Measurements from ENCODE around the gene MTUS2. TPM values are rescaled to one million over a fixed set of nuclear protein-coding genes. Genes with fewer than 3 reads are reported as not detected.

Gene MTUS2
- total and polyA plus RNA-seq, 3 experiments from 2014 or later = 0.60 TPM; not detected in 2

GRCh38 chr13:29421118-29421517 is 601.0 kb downstream of the MTUS2 start:
- ChIA-PET CTCF (no interaction called here), POLR2A (no interaction called here)
- Mint-ChIP-seq H3K4me1 (no peaks in the 10 kb centered on the region), H3K4me3 (no peak overlapping the region), H3K9me3 (peaks cover 0 to under 1% (median 0%) of the 10 kb centered on the region in 5 donors), H3K27me3 (peaks cover 21 to 46% of the 10 kb centered on the region in 2 donors), H3K27ac (no peak overlapping the region), H3K36me3 (no peaks in the 10 kb centered on the region)
- DNase-seq = no peak
- Histone ChIP-seq H3K36me3 (ENCODE audit: insufficient read depth, low read length) (no peaks in the 10 kb centered on the region), H3K4me1 (ENCODE audit: insufficient read depth, low read length) (no peaks in the 10 kb centered on the region), H3K9me3 (ENCODE audit: low read length) (no peaks in the 10 kb centered on the region), H3K27me3 (ENCODE audit: insufficient read depth, low read length, poor library complexity, severe bottlenecking) (no peaks in the 10 kb centered on the region), H3K27ac (ENCODE audit: low read depth, low read length) (no peak overlapping the region), H3K4me3 (ENCODE audit: low read length) (no peak overlapping the region)

- H3K4me1 Mint-ChIP-seq = no peaks in the 10 kb centered on the region
- no peaks in the 10 kb centered on the region for H3K9me3 Mint-ChIP-seq
- H3K36me3 Mint-ChIP-seq = no peaks in the 10 kb centered on the region
- no peak overlapping the region for H3K4me3 Mint-ChIP-seq
- no peaks in the 10 kb centered on the region for H3K36me3 ChIP-seq (ENCODE audit: insufficient read depth, low read length)
- CTCF ChIA-PET = no interaction called here
- no peak for DNase-seq
- H3K4me3 ChIP-seq (ENCODE audit: low read length) = no peak overlapping the region
- H3K4me1 ChIP-seq (ENCODE audit: insufficient read depth, low read length) = no peaks in the 10 kb centered on the region
- H3K27me3 Mint-ChIP-seq = peaks cover 28 to 54% of the 10 kb centered on the region in 2 donors
- no peak overlapping the region for H3K27ac ChIP-seq (ENCODE audit: low read depth, low read length)
- POLR2A ChIA-PET = no interaction called here
- H3K27me3 ChIP-seq (ENCODE audit: insufficient read depth, low read length, poor library complexity, severe bottlenecking) = no peaks in the 10 kb centered on the region
- H3K27ac Mint-ChIP-seq = no peak overlapping the region
- no peaks in the 10 kb centered on the region for H3K9me3 ChIP-seq (ENCODE audit: low read length)
Measured at GRCh38 chr13:29422015-29422414, 601.9 kb downstream of the MTUS2 start.

- no peak overlapping the region for H3K4me3 ChIP-seq (ENCODE audit: low read length)
- H3K4me1 Mint-ChIP-seq = no peaks in the 10 kb centered on the region
- no peaks in the 10 kb centered on the region for H3K4me1 ChIP-seq (ENCODE audit: insufficient read depth, low read length)
- H3K27me3 ChIP-seq (ENCODE audit: insufficient read depth, low read length, poor library complexity, severe bottlenecking) = peaks cover 4% of the 10 kb centered on the region
- CTCF ChIA-PET = no interaction called here
- H3K9me3 ChIP-seq (ENCODE audit: low read length) = no peaks in the 10 kb centered on the region
- H3K27ac Mint-ChIP-seq = no peak overlapping the region
- H3K4me3 Mint-ChIP-seq = no peak overlapping the region
- H3K36me3 ChIP-seq (ENCODE audit: insufficient read depth, low read length) = no peaks in the 10 kb centered on the region
- no peaks in the 10 kb centered on the region for H3K9me3 Mint-ChIP-seq
- H3K27me3 Mint-ChIP-seq = peaks cover 36 to 62% of the 10 kb centered on the region in 2 donors
- POLR2A ChIA-PET = no interaction called here
- H3K27ac ChIP-seq (ENCODE audit: low read depth, low read length) = no peak overlapping the region
- DNase-seq = no peak
- H3K36me3 Mint-ChIP-seq = no peaks in the 10 kb centered on the region
Measured at GRCh38 chr13:29423050-29423449, 602.9 kb downstream of the MTUS2 start.

GRCh38 chr13:29427937-29428309 is 607.8 kb downstream of the MTUS2 start:
- no peaks in the 10 kb centered on the region for H3K4me1 ChIP-seq (ENCODE audit: insufficient read depth, low read length)
- no peak for DNase-seq
- no peaks in the 10 kb centered on the region for H3K36me3 ChIP-seq (ENCODE audit: insufficient read depth, low read length)
- ChIA-PET CTCF (no interaction called here), POLR2A (no interaction called here)
- Mint-ChIP-seq H3K9me3 (no peaks in the 10 kb centered on the region), H3K4me3 (no peak overlapping the region), H3K27ac (no peak overlapping the region), H3K4me1 (peaks cover 0 to 7% (median 2%) of the 10 kb centered on the region in 3 donors), H3K27me3 (peaks cover 41 to 75% of the 10 kb centered on the region in 2 donors), H3K36me3 (no peaks in the 10 kb centered on the region)
- no peak overlapping the region for H3K27ac ChIP-seq (ENCODE audit: low read depth, low read length)
- H3K9me3 ChIP-seq (ENCODE audit: low read length) = no peaks in the 10 kb centered on the region
- peaks cover 7% of the 10 kb centered on the region for H3K27me3 ChIP-seq (ENCODE audit: insufficient read depth, low read length, poor library complexity, severe bottlenecking)
- no peak overlapping the region for H3K4me3 ChIP-seq (ENCODE audit: low read length)

- Mint-ChIP-seq H3K27me3 (peaks cover 36 to 72% of the 10 kb centered on the region in 2 donors), H3K4me3 (peak overlapping the region in 2 of 7 donors; percentile 37 to 82), H3K9me3 (no peaks in the 10 kb centered on the region), H3K27ac (peak overlapping the region in 1 of 8 donors; percentile 35), H3K4me1 (peaks cover 0 to 7% (median 2%) of the 10 kb centered on the region in 3 donors), H3K36me3 (no peaks in the 10 kb centered on the region)
- Histone ChIP-seq H3K36me3 (ENCODE audit: insufficient read depth, low read length) (no peaks in the 10 kb centered on the region), H3K9me3 (ENCODE audit: low read length) (no peaks in the 10 kb centered on the region), H3K27ac (ENCODE audit: low read depth, low read length) (no peak overlapping the region), H3K4me3 (ENCODE audit: low read length) (no peak overlapping the region), H3K27me3 (ENCODE audit: insufficient read depth, low read length, poor library complexity, severe bottlenecking) (peaks cover 7% of the 10 kb centered on the region), H3K4me1 (ENCODE audit: insufficient read depth, low read length) (no peaks in the 10 kb centered on the region)
- no peak for DNase-seq
- ChIA-PET CTCF (no interaction called here), POLR2A (no interaction called here)
Measured at GRCh38 chr13:29428310-29429181, 608.4 kb downstream of the MTUS2 start.

GRCh38 chr13:29429286-29429900 is 609.3 kb downstream of the MTUS2 start:
- CTCF ChIA-PET = no interaction called here
- no peak overlapping the region for H3K4me3 ChIP-seq (ENCODE audit: low read length)
- H3K4me1 ChIP-seq (ENCODE audit: insufficient read depth, low read length) = no peaks in the 10 kb centered on the region
- peak overlapping the region in 1 of 8 donors; percentile 35 for H3K27ac Mint-ChIP-seq
- peaks cover 7% of the 10 kb centered on the region for H3K27me3 ChIP-seq (ENCODE audit: insufficient read depth, low read length, poor library complexity, severe bottlenecking)
- no peaks in the 10 kb centered on the region for H3K9me3 ChIP-seq (ENCODE audit: low read length)
- no peak overlapping the region for H3K27ac ChIP-seq (ENCODE audit: low read depth, low read length)
- POLR2A ChIA-PET = no interaction called here
- H3K27me3 Mint-ChIP-seq = peaks cover 36 to 71% of the 10 kb centered on the region in 2 donors
- no peaks in the 10 kb centered on the region for H3K36me3 ChIP-seq (ENCODE audit: insufficient read depth, low read length)
- H3K36me3 Mint-ChIP-seq = no peaks in the 10 kb centered on the region
- H3K9me3 Mint-ChIP-seq = no peaks in the 10 kb centered on the region
- DNase-seq = no peak
- peaks cover 0 to 7% (median 2%) of the 10 kb centered on the region in 3 donors for H3K4me1 Mint-ChIP-seq
- no peak overlapping the region for H3K4me3 Mint-ChIP-seq

- POLR2A ChIA-PET = no interaction called here
- Histone ChIP-seq H3K9me3 (ENCODE audit: low read length) (no peaks in the 10 kb centered on the region), H3K27ac (ENCODE audit: low read depth, low read length) (no peak overlapping the region), H3K27me3 (ENCODE audit: insufficient read depth, low read length, poor library complexity, severe bottlenecking) (no peaks in the 10 kb centered on the region), H3K36me3 (ENCODE audit: insufficient read depth, low read length) (no peaks in the 10 kb centered on the region), H3K4me3 (ENCODE audit: low read length) (no peak overlapping the region), H3K4me1 (ENCODE audit: insufficient read depth, low read length) (no peaks in the 10 kb centered on the region)
- peaks cover 19 to 50% of the 10 kb centered on the region in 2 donors for H3K27me3 Mint-ChIP-seq
- no peak for DNase-seq
- no peaks in the 10 kb centered on the region for H3K36me3 Mint-ChIP-seq
- no peak overlapping the region for H3K4me3 Mint-ChIP-seq
- H3K27ac Mint-ChIP-seq = no peak overlapping the region
- no peaks in the 10 kb centered on the region for H3K4me1 Mint-ChIP-seq
- CTCF ChIA-PET = no interaction called here
- H3K9me3 Mint-ChIP-seq = no peaks in the 10 kb centered on the region
Measured at GRCh38 chr13:29434217-29434945, 614.2 kb downstream of the MTUS2 start.
